ENCODE results near the gene MRPL1. TPM values are rescaled to one million over a fixed set of nuclear protein-coding genes. Genes with fewer than 3 reads are reported as not detected.

MRPL1 gene
- total and polyA plus RNA-seq, 2 of the 13 experiments (the other 11 are each of a cell fraction or from before 2014, with no cell fraction given): 23.3 to 61.5 TPM

DNA sequence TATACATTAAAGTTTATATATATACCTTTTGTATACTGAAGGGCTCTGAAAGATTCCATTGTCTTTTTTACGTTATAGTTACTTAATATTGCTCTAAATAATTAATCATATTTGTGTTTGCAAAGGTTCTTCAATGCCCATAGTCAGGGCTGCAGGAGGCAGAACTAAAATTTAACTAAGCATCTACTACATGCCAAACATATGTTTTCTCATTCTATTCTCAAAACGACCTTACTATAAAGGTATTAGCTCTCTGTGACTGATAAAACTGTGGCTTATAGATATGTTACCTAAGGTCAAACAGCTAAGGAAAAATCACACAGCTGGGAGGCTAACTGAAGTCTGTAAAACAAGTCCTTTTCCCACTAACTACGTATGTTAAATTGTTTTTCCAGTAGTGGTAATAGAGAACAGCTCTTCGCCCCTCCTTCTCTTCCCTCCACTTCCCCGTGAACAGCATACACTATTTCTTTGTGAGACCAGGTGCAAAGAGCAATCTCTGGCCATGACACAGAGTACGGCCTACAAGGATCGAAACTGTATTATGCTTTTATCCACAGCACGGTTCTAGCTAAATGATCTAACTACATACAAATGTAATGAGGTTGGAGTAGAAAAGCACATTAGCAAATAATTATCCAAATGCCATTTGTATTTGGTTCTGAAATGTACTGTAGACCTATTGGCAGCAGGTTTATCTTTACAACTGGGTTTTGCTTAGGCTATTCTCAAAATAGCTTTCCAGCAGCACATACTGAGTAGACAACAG, 45.1 kb upstream of the MRPL1 start (continued):
- TF ChIP-seq, protein P1, sequence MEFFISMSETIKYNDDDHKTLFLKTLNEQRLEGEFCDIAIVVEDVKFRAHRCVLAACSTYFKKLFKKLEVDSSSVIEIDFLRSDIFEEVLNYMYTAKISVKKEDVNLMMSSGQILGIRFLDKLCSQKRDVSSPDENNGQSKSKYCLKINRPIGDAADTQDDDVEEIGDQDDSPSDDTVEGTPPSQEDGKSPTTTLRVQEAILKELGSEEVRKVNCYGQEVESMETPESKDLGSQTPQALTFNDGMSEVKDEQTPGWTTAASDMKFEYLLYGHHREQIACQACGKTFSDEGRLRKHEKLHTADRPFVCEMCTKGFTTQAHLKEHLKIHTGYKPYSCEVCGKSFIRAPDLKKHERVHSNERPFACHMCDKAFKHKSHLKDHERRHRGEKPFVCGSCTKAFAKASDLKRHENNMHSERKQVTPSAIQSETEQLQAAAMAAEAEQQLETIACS (CRISPR knock-in tag; IDR thresholded peaks at IDR 0.05): no peak
- no peak for TF ChIP-seq SOX6 (IDR thresholded peaks at IDR 0.05)
- peak; percentile 69 for TF ChIP-seq SOX6 (CRISPR knock-in tag; IDR thresholded peaks at IDR 0.05)
- TF ChIP-seq ZBTB7A (CRISPR knock-in tag; IDR thresholded peaks at IDR 0.05): no peak
- no peak; the same call in 1 of the 2 replicates for TF ChIP-seq ZC3H13 (CRISPR knock-in tag; IDR thresholded peaks at IDR 0.05)
- no peak for TF ChIP-seq ZNF850 (CRISPR knock-in tag; conservative IDR thresholded peaks at IDR 0.05)
- TF ChIP-seq, protein P2, sequence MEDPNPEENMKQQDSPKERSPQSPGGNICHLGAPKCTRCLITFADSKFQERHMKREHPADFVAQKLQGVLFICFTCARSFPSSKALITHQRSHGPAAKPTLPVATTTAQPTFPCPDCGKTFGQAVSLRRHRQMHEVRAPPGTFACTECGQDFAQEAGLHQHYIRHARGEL (CRISPR knock-in tag; IDR thresholded peaks at IDR 0.05): no peak
- TF ChIP-seq ZNF256 (CRISPR knock-in tag; conservative IDR thresholded peaks at IDR 0.05): no peak
- TF ChIP-seq SKI (IDR thresholded peaks at IDR 0.05; ENCODE audit: partially characterized antibody): no peak
- TF ChIP-seq, protein P3, sequence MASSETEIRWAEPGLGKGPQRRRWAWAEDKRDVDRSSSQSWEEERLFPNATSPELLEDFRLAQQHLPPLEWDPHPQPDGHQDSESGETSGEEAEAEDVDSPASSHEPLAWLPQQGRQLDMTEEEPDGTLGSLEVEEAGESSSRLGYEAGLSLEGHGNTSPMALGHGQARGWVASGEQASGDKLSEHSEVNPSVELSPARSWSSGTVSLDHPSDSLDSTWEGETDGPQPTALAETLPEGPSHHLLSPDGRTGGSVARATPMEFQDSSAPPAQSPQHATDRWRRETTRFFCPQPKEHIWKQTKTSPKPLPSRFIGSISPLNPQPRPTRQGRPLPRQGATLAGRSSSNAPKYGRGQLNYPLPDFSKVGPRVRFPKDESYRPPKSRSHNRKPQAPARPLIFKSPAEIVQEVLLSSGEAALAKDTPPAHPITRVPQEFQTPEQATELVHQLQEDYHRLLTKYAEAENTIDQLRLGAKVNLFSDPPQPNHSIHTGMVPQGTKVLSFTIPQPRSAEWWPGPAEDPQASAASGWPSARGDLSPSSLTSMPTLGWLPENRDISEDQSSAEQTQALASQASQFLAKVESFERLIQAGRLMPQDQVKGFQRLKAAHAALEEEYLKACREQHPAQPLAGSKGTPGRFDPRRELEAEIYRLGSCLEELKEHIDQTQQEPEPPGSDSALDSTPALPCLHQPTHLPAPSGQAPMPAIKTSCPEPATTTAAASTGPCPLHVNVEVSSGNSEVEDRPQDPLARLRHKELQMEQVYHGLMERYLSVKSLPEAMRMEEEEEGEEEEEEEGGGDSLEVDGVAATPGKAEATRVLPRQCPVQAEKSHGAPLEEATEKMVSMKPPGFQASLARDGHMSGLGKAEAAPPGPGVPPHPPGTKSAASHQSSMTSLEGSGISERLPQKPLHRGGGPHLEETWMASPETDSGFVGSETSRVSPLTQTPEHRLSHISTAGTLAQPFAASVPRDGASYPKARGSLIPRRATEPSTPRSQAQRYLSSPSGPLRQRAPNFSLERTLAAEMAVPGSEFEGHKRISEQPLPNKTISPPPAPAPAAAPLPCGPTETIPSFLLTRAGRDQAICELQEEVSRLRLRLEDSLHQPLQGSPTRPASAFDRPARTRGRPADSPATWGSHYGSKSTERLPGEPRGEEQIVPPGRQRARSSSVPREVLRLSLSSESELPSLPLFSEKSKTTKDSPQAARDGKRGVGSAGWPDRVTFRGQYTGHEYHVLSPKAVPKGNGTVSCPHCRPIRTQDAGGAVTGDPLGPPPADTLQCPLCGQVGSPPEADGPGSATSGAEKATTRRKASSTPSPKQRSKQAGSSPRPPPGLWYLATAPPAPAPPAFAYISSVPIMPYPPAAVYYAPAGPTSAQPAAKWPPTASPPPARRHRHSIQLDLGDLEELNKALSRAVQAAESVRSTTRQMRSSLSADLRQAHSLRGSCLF (CRISPR knock-in tag; IDR thresholded peaks at IDR 0.05; ENCODE audit: borderline replicate concordance): no peak
- TF ChIP-seq ZNF780A (CRISPR knock-in tag; IDR thresholded peaks at IDR 0.05): no peak
- TF ChIP-seq, protein P4, sequence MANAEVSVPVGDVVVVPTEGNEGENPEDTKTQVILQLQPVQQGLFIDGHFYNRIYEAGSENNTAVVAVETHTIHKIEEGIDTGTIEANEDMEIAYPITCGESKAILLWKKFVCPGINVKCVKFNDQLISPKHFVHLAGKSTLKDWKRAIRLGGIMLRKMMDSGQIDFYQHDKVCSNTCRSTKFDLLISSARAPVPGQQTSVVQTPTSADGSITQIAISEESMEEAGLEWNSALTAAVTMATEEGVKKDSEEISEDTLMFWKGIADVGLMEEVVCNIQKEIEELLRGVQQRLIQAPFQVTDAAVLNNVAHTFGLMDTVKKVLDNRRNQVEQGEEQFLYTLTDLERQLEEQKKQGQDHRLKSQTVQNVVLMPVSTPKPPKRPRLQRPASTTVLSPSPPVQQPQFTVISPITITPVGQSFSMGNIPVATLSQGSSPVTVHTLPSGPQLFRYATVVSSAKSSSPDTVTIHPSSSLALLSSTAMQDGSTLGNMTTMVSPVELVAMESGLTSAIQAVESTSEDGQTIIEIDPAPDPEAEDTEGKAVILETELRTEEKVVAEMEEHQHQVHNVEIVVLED (CRISPR knock-in tag; IDR thresholded peaks at IDR 0.05; ENCODE audit: borderline replicate concordance): no peak
- TF ChIP-seq ZNF160 (CRISPR knock-in tag; IDR thresholded peaks at IDR 0.05): no peak
- TF ChIP-seq ZBTB7B (CRISPR knock-in tag; IDR thresholded peaks at IDR 0.05): no peak; the same call in 1 of the 2 replicates
- TF ChIP-seq, protein P5, sequence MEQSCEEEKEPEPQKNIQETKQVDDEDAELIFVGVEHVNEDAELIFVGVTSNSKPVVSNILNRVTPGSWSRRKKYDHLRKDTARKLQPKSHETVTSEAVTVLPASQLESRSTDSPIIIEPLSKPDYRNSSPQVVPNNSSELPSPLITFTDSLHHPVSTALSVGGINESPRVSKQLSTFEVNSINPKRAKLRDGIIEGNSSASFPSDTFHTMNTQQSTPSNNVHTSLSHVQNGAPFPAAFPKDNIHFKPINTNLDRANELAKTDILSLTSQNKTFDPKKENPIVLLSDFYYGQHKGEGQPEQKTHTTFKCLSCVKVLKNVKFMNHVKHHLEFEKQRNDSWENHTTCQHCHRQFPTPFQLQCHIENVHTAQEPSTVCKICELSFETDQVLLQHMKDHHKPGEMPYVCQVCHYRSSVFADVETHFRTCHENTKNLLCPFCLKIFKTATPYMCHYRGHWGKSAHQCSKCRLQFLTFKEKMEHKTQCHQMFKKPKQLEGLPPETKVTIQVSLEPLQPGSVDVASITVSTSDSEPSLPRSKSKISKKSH (CRISPR knock-in tag; IDR thresholded peaks at IDR 0.05; ENCODE audit: borderline replicate concordance): no peak
- TF ChIP-seq, protein P6, sequence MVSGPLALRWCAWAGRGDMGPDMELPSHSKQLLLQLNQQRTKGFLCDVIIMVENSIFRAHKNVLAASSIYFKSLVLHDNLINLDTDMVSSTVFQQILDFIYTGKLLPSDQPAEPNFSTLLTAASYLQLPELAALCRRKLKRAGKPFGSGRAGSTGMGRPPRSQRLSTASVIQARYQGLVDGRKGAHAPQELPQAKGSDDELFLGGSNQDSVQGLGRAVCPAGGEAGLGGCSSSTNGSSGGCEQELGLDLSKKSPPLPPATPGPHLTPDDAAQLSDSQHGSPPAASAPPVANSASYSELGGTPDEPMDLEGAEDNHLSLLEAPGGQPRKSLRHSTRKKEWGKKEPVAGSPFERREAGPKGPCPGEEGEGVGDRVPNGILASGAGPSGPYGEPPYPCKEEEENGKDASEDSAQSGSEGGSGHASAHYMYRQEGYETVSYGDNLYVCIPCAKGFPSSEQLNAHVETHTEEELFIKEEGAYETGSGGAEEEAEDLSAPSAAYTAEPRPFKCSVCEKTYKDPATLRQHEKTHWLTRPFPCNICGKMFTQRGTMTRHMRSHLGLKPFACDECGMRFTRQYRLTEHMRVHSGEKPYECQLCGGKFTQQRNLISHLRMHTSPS (CRISPR knock-in tag; IDR thresholded peaks at IDR 0.05; ENCODE audit: low read depth): no peak
- no peak; the same call in 1 of the 2 replicates for TF ChIP-seq GFI1 (CRISPR knock-in tag; IDR thresholded peaks at IDR 0.05; ENCODE audit: borderline replicate concordance)
